GM21737 (cell line): ENCODE results near the gene ARAP2.

Source experiments
- ATAC-seq: cut with Tn5 transposase; IDR thresholded peaks from one replicate; pipeline ENCODE4 v1.9.1; 2021; ENCODE audit warnings: mild to moderate bottlenecking, moderate library complexity; ENCODE audit not compliant: unreplicated experiment

Gene ARAP2

DNA sequence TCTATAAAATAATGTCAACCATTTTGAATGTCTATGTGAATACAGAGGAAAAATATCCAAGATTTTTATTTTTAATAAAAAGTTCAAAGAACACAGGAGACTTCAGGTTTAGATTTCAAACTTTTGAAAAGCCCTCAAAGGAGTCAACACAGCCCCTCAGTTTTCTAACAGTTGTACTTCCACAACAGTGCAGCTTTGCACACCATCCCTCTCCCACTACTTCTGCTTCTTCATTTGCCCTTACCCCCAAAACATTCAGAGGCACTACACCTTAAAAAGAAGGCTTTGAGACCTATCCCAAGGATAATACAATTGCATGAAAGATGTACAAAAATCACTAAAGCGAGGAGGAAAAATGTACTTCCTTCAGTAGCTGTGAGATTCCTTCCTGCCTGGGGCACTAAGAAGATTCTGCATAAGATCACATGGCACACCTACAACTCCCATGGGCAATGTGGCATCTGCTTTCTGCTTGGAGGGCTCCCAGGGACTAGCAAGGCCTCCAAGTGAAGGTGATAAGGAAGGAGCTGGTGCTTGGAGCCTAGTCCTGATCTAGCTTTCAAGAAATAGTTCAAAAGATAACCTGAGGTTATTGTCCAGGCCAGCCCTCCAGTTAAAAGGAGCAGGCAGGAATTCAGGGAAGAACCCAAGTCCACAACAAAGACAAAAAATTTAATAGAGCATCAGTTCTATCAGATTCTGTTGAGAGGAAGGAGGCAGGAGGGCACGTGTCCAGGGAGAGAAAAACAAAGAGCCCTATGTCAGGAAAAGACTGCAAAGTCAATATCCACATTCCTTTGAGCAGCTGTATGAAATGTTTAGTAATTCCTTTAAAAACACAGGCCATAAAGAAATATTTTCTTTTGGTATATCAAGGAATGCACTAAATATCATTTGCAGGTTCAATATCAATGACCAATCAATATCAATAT, 19.1 kb downstream of the ARAP2 start:
- no peak for ATAC-seq

DNA sequence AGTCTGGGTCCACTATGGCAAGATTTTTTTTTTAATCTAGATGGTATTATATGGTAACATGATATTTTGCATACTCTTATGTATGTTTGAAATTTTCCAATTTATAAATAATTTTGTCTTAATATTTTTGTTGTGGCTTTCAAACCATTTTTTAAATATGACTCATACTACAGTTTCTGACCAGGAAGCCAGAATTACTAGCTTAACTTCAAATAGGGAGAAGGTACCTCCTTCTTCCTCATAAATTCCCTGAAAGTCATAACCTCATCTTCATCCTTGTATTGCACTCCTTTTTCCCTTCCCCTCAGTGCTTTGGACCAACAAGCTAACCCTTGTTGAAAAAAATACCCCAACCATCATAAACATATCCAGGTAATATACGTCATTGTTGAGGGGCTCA, 21.6 kb downstream of the ARAP2 start:
- no peak for ATAC-seq

DNA sequence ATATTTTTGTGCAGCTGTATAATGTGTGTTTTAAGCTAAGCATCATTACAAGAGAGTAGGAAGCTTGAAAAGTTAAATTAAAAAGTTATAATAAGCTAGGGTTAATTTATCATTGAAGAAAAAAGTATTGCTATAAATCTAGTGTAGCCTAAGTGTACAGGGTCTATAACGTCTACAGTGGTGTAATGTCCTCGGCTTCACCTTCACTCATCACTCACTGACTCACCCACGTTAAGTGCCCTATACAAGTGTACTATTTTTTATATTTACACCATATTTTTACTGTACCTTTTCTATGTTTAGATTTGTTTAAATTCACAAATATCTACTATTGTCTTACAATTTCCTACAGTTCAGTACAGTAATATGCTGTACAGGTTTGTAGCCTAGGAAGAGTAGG, 23.5 kb downstream of the ARAP2 start:
- ATAC-seq: no peak

DNA sequence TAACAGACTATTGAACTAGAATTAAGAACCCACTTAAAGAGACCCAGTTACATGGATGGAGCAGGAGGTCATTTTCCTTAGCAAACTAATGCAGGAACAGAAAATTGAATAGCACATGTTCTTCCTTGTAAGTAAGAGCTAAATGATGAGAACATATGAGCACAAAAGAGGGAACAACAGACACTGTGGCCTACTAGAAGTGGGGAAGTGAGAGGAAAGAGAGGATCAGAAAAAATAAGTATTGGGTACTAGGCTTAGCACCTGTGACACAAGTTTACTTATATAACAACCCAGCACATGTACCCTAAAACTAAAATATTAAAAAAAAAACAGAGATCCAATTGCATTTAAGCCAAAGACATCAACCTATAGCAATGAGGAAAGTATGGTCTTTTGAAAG, 26.2 kb downstream of the ARAP2 start:
- ATAC-seq: no peak

DNA sequence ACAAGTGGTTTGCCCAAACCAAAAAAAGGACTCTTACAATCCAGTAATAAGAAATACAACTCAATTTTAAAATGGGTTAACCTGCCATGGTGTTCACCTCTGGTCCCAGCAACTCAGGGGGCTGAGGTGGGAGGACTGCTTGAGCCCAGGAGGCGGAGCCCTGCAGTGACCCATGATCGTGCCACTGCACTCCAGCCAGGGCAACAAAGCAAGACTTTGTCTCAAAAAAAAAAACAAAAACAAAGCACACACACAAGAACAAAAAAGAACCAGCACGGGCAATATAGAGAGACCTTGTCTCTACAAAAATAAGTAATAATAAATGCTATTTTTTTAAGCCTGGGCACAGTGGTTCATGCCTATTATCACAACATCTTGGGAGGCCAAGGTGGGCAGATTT, 28.7 kb downstream of the ARAP2 start:
- no peak for ATAC-seq

DNA sequence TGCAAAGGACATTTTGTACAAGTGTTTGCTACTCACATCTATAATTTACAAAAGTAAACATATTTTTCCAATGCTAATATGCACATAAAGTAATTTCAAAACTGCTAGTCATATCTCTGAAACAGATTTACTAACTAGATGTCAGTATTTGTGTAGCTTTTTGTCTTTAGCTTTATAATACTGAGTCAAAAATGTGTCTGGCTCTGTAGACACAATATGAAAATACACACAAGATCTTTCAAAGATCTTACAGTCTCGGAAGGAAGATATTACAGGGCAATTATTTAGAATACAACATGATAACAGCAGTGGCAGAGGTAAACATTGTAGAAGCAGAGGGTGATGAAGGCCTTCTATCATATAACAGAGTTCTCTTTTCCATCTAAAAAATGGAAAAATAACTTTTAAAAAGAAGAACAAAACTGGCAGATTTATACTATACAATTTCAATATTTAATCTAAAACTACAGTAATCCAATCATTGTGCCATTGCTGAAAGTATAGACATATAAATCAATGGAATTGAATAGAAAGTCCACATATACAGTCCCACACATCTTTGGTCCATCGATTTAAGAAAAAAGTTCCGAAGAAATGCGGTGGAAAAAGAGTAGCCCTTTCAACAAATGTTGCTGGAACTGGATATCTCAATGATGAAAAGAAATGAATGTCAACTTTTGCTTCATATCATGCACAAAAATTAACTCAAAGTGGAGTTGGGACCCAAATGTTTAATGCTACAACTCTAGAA, 29.4 kb downstream of the ARAP2 start:
- ATAC-seq: no peak

DNA sequence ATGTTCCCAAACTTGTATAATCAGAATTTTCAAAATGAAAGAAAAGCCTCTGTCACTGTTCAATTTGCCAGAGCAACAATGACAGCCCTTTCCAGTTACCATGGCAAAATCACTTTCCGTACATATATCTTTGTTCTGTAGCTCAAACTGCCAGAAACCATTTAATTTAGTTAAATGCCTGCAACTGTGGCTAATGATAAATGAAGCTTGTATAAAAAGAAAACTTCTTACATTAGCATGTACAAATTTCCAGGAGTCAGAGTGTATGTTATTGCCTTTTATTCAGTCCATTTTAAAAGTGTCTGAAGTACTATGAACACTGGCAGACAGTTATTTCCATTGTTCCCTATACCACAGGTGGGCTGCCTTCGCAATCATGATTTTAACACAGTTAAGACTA, 30.3 kb downstream of the ARAP2 start:
- no peak for ATAC-seq

DNA sequence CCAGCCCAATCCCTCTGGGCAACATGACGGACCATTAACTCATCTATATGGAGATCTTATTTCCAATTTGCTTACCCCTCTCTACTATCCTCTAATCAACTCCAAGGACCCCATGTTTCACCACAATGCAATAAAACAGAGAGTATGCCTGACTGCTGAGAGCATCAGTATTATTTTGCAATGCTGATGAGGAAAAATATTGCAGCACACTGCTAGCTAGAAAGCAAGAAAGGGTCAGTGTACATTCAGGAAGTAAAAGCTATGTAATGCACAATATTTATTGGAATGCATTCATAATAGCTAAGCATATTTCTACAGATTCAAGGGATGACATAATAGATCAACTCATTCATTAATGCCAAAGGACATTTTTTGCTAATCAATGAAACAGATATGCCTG, 33.2 kb downstream of the ARAP2 start:
- no peak for ATAC-seq

DNA sequence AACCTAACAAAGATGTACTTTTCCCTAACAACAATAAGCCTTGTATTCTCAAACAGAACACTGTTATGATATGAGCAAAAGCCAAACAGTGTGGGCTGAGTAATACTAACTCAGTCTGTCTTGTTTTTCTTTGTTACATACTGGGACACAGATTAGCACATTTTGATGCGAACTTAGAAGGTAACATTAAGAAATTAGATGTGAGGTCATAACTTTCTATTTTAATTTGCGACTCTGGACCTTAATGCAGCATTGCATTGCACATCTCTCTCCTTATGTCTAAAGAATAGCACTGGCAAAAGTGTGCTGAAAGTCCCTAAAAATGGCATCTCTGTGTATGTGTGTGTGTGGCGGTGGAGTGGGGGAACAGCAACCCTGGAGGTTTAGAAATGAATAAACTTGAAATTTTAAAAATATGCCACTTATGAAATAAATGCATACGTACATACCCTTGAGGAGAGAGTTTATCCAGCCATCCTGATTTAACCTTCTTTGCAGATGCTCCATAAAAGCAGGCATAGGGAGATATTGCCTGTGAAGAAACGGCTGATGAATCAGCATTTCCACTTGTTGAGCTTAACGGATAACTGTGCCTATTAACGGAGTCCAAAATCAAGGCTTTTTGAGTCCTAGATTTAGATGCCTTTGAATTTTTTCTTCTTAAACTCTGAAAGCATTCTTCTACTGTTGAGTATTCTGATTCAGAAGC, 34.2 kb downstream of the ARAP2 start:
- ATAC-seq: no peak

DNA sequence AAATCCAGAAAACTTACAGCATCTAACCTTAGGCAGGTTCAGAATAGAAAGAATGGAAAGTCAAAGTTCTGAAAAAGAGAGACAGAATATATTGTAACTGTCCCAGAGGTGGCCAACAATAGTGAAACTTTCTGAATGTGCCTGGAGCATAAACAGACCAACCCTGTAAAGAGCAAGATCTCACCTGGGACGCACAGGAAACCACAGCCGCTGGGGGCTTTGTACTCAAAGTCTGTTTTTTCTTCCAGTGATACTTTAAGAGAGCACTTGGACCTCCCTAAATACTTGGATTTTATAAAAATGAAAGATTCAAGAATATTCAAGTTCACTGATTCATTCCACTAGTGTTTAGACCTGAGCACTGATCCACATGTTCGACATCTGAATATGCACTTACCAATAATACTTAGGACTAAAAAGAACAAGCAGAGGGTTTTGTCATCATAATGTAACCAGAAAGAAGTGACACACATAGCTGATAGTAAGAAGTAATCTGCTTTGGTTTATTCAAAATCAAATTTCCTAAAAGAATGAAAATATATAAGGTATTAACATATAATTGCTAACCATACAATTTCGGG, 35.3 kb downstream of the ARAP2 start:
- ATAC-seq: peak; percentile 91

DNA sequence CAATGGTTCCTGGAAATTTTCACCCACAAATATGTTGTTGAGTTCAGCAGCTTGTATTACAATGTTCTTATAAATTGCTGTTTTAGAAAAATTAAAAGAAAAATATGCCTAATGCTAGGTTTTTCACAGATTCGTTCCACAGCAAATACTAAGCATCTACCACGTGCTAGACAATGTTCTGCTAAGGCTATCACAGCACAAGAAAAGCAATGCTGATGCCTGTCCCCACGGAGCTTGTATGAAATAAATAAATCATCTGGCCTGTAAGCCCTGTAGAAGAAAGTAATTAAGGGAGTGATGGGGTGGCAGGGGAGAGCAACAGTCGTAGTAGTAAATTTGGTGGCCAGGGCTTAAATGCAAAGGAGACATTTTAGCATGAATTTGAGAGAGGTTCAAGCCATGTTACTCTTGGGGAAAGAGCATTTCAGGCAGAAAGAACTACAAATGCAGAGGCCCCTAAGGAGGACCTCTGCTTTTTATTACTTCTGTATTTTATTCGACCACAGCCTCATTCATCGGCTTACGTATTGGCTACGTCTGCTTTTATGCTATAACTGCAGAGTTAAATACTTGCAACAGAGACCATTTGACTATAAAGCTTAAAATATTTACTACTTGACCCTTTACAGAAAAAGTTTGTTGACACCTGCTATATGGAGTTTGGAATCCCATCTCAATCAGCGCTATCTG, 36.3 kb downstream of the ARAP2 start:
- ATAC-seq: no peak

DNA sequence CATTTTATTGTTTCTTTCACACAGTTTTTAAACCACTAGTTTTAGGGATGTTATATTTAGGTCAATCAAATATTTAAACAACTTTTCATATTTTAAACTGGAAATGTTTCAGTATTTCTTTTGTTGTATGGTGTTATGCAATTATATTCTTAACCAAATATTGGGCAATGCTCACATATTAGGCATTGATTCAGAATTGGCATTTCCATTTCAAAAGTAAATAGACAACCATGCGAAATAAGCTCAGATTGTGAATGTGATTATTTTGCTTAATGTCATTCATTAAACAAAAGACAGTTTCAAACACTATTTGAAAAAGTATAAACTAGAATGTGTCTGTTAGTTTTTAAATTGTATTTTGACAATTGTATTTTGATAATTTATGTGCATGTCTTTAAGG, 36.9 kb downstream of the ARAP2 start:
- no peak for ATAC-seq

DNA sequence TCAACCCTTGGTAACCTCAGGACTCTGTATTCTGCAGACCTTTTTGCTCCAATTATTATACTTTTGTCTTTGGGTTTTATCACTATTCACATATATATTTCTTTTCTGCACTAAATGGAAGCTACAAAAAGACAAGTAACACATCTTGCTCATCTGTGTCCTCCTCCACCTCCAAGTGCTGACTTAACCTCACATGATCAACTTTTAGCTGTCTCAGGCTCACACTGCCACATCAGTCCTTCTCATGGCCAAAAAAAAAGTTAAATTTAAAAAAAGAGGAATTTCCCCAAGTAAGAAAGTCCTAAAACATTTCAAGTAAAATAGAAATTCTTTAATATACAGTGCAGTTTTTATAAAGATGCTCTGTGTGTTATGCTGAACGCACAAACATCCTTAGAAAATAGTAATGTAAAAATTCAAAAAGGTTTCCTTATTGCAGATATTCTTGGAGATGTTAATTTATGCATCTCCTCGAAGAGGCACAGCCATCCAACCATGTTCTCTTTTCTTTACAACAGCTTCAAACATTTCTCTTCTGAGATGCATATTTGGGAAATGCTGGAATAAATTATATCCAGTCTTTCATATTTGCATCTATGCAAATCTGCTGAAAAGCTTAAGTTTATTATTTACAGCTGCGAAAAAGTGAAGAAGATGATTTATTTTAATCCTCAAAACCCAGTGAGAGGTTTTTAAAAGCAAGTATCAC, 37.6 kb downstream of the ARAP2 start:
- no peak for ATAC-seq

DNA sequence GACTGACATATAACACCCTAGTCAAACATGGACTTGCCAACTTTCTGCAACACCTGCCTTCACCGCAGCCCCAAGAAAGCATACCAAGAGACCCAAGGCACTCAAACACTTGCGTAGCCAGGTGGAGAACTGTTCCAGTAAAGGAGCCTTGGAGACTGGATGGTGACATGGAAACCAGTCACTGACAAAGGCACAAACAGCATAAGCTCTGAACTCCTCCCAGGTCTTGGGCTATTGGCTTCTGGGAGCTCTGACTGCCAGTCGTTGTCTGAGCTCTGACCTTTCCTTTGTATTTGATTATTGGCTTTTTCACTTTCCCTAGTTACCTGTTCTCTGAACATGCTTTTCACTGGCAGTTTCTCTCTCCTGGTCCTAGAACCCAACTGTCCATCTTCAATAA, 38.3 kb downstream of the ARAP2 start:
- ATAC-seq: no peak

DNA sequence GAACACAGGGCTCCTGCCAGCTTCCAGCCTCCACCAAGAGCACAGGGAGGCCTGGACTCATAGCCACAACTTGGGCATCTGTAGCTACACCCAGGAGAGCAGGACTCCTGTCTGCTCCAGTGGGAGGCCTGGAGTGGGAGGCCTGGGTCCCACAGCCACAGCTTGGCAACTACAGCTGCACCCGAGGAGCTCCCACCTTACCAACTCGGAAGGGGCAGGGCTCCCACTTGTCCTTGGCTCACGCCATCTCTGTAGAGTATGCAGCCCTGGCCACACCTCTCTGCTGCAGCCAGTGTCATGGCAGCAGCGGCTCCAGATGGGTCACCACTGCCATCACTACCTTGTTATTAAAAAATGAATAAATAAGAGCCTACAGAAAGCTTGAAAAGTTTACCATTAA, 45.5 kb downstream of the ARAP2 start:
- no peak for ATAC-seq

DNA sequence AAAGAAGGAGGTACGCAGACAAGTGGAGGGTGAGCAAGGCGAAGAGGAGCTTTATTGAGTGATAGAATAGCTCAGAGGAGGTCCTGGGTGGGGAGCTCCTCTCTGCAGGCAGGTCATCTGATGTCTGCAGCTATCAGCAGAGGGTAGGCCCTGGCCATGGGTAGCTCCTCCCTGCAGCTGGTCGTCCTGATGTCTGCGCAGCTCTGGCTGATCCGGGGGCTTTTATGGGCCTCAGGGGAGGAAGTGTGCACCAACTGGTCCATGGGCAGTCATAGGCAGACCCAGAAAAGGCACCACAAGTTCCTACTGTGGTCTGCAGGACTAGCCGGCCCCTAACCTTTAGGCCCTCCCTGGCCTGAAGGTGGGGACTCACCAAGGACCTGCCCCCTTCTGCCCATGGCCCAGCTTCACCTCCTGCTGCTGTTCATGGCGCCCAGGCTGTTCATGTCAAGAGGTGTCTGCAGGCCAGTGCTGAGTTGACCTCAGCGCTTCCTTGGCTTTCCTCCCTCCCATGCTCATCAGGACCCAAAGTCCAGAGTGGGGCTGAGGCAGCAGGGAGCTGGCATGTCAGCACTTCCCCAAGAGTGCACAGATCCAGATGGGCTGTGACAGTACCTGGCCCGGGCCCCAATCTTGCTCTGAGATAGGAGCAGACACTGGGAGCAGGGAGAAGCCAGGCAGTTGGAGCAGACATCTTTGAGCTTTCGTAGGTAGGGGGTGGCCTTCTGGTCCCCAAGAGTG, 46.1 kb downstream of the ARAP2 start:
- ATAC-seq: no peak

DNA sequence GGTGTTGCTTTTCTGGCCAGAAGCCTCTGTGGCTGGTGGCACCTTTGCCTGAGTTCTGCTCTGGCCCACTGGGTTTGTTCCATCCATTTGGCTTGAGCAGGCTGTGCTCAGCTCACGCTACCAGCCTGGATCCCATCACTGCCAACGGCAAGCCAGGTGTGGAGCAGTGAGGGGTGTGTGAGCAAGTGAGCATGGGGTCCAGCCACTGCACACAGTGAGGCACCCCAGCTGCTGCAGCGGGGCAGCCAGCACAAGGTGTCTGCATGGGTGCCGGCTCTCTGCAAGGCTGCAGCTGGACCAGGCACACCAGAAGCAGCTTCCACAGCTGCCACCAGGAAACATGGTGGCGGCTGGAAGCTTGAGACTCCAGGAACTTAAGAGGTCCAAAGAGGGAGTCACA, 46.8 kb downstream of the ARAP2 start:
- ATAC-seq: no peak

DNA sequence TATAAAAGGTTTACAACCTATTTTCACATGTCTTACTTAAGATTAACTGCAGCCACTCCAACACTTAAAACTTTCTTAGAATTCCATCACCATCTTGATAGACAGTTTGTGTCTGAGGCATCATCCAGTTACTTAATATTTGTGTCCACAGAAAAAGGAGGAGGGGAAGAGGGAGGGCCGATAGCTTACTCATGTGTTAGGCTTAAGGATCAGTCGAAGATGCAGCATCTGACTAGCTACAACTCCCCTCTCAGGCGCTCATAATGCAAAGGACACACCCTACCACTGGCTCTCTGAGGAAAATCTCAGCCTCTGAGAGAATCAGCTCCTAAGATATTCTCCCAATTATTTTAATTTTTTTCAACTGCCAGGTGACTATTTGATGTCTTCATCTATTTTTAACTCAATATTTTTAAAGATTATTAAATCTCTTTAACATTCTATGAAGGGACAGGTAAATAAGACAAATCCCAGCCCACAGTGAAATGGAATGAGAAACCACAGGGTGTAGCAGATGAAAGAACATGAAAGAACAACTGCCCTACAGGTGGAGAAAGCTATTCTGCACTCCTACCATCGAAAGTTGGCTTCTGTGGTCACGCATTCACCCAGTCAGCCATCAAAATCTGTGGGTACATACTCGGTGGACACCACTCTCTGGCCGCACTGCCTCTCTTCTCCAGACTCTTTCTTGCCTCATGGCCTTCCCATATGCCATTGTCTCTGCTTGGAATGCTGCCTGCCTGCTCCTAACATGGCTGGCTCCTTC, 48.0 kb downstream of the ARAP2 start:
- no peak for ATAC-seq

DNA sequence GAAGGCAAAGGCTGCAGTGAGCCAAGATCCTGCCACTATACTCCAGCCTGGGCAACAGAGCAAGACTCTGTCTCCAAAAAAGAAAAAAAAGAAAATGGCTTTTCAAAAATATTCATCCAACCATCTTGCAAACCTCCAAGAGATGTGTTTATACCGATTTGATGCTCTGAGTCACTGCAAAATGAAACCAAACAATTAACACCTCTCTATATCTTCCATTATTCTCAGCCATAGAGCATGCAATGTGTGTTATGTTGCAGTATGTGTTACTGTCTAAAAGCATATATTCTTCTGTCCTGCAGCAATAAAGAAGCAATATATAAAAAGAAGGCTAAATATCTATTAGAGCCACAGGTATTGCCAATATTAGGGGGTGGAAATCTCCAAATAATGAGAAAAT, 51.4 kb downstream of the ARAP2 start:
- ATAC-seq: no peak
